Activated CD8-positive, alpha-beta memory T cell treated with anti-CD3 and anti-CD28 coated beads, Interleukin-2, amount 50 U/mL, for 1 hour (primary cell): ENCODE results near the gene EPB41L4A.
"Not testable (repeated sequence)": the region's sequence is repeated elsewhere in the genome, so short reads cannot be mapped to it uniquely, and the experiment has no call there.

Experiments
- DNase-seq: peaks from one replicate; pipeline ENCODE4 v3.0.0-alpha.2; 2020; ENCODE audit errors: extremely low read depth

EPB41L4A gene

GRCh38 chr5:112397690-112398089 is 21.4 kb downstream of the EPB41L4A start:
- no peak for DNase-seq

DNA sequence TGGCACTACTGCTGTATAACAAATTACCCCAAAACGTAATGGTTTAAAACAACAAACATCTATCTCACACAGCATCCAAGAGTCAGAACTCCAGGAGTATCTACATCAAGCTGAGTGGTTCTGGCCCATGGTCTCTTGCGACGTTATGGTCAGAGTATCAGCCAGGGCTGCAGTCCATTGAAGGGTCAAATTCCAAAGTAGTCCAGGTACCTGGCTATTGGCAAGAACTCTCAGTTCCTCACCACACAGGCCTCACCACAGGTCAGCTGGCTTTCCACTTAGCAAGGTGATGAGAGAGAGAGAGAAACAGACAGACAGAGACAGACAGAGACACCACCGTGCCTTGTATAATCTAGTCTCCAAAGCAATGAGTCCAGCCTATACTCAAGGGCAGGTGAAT is 22.6 kb downstream of the EPB41L4A start:
- no peak for DNase-seq

- not testable (repeated sequence) for DNase-seq
Measured at GRCh38 chr5:112395299-112395698, 23.8 kb downstream of the EPB41L4A start.

DNA sequence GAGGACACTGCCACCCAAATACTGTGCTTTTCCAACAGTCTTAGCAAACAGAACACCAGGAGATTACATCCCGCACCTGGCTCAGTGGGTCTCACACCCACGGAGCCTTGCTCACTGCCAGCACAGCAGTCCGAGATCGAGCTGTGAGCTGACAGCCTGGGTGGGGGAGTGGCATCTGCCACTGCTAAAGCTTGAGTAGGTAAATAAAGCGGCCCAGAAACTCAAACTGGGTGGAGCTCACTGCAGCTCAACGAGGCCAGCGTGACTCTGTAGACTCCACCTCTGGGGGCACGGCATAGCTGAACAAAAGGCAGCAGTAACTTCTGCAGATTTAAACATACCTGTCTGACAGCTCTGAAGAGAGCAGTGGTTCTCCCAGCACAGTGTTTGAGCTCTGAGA is 28.8 kb downstream of the EPB41L4A start:
- DNase-seq: no peak

DNA sequence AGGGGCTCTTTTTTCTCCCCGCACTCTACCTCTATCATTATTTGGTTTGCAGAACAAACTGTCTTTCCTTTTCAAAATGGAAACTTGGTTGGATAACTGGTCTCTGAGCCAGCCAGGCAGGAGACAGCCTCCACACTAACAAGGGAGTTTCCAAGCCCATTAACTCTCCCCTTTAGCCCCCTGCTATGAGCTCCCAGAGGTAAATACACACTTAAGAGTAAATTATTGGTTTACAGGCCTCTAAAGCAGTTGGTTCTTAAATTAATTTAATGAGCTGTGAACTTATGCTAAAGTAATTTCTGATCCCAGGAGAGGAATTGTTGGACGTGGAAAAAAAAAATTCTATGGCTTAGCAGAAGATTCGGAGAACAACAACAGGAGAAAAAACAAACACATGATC is 30.3 kb downstream of the EPB41L4A start:
- no peak for DNase-seq

- DNase-seq: no peak
Measured at GRCh38 chr5:112388074-112388473, 31.0 kb downstream of the EPB41L4A start.

DNA sequence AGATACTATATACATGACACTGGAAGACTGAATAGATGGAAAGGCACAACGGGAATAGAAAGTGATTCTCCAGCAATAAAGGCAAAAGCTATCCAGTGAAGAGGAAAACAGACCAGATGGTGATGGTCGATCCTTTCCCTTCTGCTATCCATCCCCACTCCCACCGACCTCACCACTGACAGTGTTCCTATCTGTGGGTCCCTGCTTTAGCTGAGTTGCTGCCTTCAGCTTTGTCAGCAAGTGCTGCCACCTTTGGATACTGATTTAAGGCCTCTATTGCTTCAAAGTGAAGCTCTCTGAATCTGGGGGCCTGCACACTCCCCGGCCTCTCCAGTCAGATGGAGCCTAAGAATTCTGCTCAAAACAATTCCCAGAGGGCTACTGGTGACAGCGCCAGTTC is 32.3 kb downstream of the EPB41L4A start:
- DNase-seq: no peak

DNA sequence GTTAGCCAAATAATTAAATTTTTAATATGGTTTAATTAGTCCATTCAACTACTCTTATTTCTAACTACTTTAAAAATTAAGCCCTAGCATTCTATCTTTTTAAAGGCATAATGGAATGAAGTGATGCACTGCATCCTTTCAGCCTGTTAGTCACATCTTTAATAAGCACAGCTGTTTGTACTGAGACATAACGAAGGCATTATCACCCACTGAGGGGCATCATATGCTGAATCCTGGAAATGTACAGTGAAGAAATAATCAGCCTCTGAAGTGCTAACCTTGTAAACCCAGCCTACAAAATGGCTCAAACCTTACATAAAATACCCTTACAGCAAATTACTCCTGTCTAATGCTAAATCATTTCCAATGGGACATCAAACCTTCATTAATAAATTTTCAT is 33.1 kb downstream of the EPB41L4A start:
- no peak for DNase-seq

- no peak for DNase-seq
Measured at GRCh38 chr5:112385566-112385965, 33.5 kb downstream of the EPB41L4A start.

- DNase-seq: no peak
Measured at GRCh38 chr5:112384523-112384922, 34.6 kb downstream of the EPB41L4A start.

GRCh38 chr5:112382886-112383285 is 36.2 kb downstream of the EPB41L4A start:
- no peak for DNase-seq

- no peak for DNase-seq
Measured at GRCh38 chr5:112381521-112381920, 37.6 kb downstream of the EPB41L4A start.

DNA sequence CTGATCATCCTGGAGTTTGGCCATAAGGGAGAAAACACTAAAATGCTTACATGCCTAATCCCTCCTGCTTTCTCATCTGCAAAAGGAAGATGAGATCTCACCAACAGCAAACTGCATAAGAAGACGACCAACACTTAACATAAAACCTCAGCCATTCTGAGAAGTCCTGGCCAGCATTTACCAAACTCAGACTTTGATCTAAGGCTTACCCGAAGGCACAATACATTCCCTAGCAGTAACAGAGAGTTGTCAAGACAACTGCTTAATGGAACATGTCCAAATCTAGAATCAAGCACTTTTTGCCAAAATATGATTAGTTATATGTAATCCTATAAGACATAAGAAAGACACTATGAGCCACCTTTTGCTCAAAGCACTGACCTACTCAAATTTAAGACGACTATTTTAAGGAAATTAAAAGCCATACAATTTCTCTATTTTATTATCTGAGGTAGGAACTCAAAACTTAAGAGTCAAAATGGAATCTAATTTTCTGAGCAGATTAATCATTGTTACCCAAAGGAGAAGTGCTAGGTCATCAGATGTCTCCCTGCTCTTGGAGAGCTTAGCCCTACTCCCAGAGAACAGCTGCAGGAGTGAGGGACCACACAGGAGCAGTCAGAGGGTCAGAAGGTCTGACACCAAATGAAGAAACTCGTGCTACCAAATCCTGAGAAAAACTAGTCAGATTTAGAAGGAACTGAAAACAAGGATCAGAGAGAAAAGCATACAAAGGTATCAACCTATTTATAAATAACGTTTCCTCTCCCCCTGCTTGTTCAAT is 39.3 kb downstream of the EPB41L4A start:
- no peak for DNase-seq

GRCh38 chr5:112374818-112375217 is 44.3 kb downstream of the EPB41L4A start:
- no peak for DNase-seq

DNA sequence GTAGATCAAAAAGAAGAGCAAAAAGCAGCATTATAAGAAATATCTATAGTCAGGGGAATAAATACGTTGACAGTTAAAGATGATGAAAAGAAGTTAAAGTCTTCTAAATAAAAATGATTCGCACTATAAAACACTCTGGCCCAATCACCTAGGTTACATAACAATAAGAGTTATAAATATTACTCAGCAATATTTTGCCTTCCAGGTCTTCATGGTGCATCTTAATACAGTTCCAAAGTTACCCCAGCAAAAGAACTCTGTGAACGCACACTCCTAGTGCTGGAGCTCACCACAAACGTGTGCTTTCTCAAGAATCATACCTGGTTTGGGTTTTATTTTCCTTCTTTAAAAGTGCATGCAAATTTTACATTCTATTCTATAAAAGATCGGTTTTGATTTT is 44.7 kb downstream of the EPB41L4A start:
- no peak for DNase-seq

DNA sequence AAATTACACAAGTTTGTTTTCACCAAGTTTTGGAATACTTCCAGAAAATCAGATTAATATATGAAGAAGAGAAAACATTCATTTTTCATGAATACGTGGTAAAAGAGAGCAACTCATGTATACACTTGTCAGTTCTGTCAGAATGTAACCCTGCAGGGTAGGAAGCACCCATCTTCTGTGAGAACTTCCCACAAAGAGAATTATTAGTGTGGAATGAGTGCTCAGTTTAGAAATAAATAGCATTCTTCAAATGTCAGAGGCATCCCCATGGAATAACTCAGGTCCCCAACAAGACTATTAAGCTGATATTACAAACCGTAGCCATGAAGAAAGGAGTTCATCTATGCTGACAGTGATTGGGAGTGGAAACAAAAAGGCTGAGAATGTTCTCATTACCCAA is 45.2 kb downstream of the EPB41L4A start:
- DNase-seq: no peak

- no peak for DNase-seq
Measured at GRCh38 chr5:112372543-112372942, 46.5 kb downstream of the EPB41L4A start.

- no peak for DNase-seq
Measured at GRCh38 chr5:112371067-112371466, 48.0 kb downstream of the EPB41L4A start.

DNA sequence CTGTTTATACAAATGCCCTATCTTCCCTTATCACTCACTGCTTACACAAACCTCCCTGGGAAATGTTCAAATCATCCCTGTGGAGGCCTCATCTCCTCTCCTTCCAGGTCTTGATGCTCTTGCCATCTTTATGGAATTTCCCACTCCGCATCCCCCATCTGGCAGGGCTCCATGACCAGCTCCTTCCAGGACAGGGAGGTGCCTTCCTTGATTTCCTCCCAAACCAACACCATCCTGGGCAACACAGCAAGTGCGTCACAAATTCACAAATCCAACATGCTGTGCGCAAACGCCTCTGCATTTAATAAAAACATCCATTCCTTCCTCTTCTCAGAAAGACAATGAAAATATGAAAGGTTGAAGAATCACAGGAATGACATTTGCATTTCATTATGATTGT is 51.7 kb downstream of the EPB41L4A start:
- no peak for DNase-seq

- DNase-seq: no peak
Measured at GRCh38 chr5:112366987-112367386, 52.1 kb downstream of the EPB41L4A start.

- DNase-seq: not testable (repeated sequence)
Measured at GRCh38 chr5:112360740-112361139, 58.3 kb downstream of the EPB41L4A start.

GRCh38 chr5:112356178-112356956 is 62.7 kb downstream of the EPB41L4A start:
- no peak for DNase-seq

DNA sequence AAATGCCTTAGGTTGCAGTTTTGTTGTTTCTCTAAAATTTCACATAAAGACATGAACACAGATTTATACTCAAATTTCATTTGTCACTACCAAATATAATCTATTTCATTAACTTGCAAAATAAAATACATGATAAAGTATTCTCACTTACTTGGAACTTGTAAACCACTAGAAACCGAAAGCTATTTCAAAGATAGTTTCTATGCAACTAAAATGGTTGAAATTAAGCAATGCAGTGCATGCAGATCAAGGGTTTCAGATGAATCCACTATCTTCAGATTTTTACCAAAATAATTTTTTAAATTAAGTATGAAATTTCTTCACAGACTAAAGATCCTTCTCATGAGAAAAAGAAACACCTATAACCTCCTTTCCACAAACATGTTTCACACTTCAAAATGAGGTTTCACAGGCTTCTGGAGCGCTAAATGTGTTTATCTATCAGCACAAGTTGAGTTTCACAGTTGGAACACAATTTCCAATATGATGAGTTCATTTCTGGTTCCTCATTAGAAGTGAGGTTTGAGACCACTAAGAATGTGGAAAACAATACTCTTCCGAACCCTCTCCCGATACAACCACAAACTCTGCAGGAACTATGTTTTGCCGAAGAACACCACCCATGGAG is 63.9 kb downstream of the EPB41L4A start:
- no peak for DNase-seq
